Choroid plexus epithelial cell (primary cell): ENCODE data around the gene TCF7L2.

Experiments
- DNase-seq: peaks from one replicate; pipeline ENCODE4 v3.0.0-alpha.2; 2010; ENCODE audit warnings: low read depth
- H3K4me3 ChIP-seq: 2 replicates; pipeline ENCODE4 v1.5.1; 2011; ENCODE audit warnings: low read depth, mild to moderate bottlenecking, control low read depth, low read length, moderate library complexity
- TF ChIP-seq, protein P1 (sequence below): conservative IDR thresholded peaks from 2 replicates; pipeline ENCODE4 v1.5.1; 2011; ENCODE audit warnings: low read depth, mild to moderate bottlenecking, control low read depth, inconsistent platforms, low read length, moderate library complexity

The TCF7L2 gene

GRCh38 chr10:113171662-113172061, 221.6 kb downstream of the TCF7L2 start:
- H3K4me3 ChIP-seq: no peak overlapping the region
- DNase-seq: no peak
- TF ChIP-seq, protein P1, sequence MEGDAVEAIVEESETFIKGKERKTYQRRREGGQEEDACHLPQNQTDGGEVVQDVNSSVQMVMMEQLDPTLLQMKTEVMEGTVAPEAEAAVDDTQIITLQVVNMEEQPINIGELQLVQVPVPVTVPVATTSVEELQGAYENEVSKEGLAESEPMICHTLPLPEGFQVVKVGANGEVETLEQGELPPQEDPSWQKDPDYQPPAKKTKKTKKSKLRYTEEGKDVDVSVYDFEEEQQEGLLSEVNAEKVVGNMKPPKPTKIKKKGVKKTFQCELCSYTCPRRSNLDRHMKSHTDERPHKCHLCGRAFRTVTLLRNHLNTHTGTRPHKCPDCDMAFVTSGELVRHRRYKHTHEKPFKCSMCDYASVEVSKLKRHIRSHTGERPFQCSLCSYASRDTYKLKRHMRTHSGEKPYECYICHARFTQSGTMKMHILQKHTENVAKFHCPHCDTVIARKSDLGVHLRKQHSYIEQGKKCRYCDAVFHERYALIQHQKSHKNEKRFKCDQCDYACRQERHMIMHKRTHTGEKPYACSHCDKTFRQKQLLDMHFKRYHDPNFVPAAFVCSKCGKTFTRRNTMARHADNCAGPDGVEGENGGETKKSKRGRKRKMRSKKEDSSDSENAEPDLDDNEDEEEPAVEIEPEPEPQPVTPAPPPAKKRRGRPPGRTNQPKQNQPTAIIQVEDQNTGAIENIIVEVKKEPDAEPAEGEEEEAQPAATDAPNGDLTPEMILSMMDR: no peak

GRCh38 chr10:113175176-113175575, 225.1 kb downstream of the TCF7L2 start:
- H3K4me3 ChIP-seq: no peak overlapping the region
- TF ChIP-seq, protein P1: no peak
- no peak for DNase-seq

GRCh38 chr10:113175756-113176651, 226.0 kb downstream of the TCF7L2 start:
- H3K4me3 ChIP-seq: no peak overlapping the region
- DNase-seq: no peak
- TF ChIP-seq, protein P1: no peak

- TF ChIP-seq, protein P1: no peak
- DNase-seq: no peak
- H3K4me3 ChIP-seq: no peak overlapping the region
Measured at GRCh38 chr10:113176652-113177155, 226.7 kb downstream of the TCF7L2 start.

- DNase-seq: no peak
- TF ChIP-seq, protein P1: no peak
Measured at GRCh38 chr10:113177156-113177935, 227.3 kb downstream of the TCF7L2 start.

DNA sequence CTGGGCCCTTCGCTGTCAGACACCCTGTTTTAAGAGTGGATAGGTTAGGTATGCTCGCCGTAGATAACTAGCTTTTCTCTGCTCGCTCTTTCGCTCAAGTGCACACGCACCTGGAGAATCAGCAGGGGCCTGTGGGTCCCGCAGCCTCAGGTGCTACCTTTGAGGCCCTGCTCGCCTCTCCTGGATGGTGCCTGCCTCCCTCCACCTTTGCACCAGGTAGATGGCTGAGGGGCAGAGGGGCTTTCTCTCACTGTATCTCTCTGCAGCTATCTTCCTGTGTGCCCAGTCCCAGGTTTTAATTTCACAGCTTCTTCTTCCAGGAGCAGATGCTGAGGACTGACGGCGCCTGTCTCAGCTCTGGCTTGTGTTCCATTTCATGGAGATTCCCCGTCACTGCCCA, 227.9 kb downstream of the TCF7L2 start:
- H3K4me3 ChIP-seq: no peak overlapping the region
- TF ChIP-seq, protein P1: no peak
- no peak for DNase-seq

More at GRCh38 chr10:113177156-113177935, 227.3 kb downstream of the TCF7L2 start:
- H3K4me3 ChIP-seq: no peak overlapping the region
